Mesenchymal stem cell (in vitro differentiated cells and primary cell): ENCODE data around the gene CHM.
"Not testable (repeated sequence)": the region's sequence is repeated elsewhere in the genome, so short reads cannot be mapped to it uniquely, and the experiment has no call there.

ENCODE experiments used
- DNase-seq: peaks from one replicate; pipeline ENCODE4 v3.0.0-alpha.2; 2013
- H2AFZ ChIP-seq: one replicate; pipeline ENCODE4 v1.6.1; 2013; ENCODE audit warnings: low read depth, mild to moderate bottlenecking, control low read depth, inconsistent platforms, low read length, moderate library complexity
- H2AK5ac ChIP-seq: 2 replicates; pipeline ENCODE4 v1.6.1; 2013; ENCODE audit warnings: low read length, moderate library complexity, mild to moderate bottlenecking, inconsistent platforms; ENCODE audit not compliant: severe bottlenecking
- H2BK120ac ChIP-seq: one replicate; pipeline ENCODE4 v1.6.1; 2013; ENCODE audit warnings: low read depth, mild to moderate bottlenecking, inconsistent platforms, low read length, moderate library complexity
- H2BK12ac ChIP-seq, 2 experiments: one replicate each; pipeline ENCODE4 v1.6.1; 2013; ENCODE audit warnings: inconsistent platforms in 2 of 2, low read length in 2 of 2, mild to moderate bottlenecking in 2 of 2, moderate library complexity in 2 of 2, control low read depth in 1 of 2
- H2BK15ac ChIP-seq: one replicate; pipeline ENCODE4 v1.6.1; 2013; ENCODE audit warnings: mild to moderate bottlenecking, low read depth, inconsistent platforms; ENCODE audit not compliant: poor library complexity, severe bottlenecking
- H2BK5ac ChIP-seq: 2 replicates; pipeline ENCODE4 v1.6.1; 2013; ENCODE audit warnings: low read depth, mild to moderate bottlenecking, low read length, control low read depth, inconsistent platforms; ENCODE audit not compliant: poor library complexity, severe bottlenecking
- H3K14ac ChIP-seq, 2 experiments: one replicate each; pipeline ENCODE4 v1.6.1; 2013; ENCODE audit warnings: inconsistent platforms in 2 of 2, low read length in 2 of 2, control low read depth in 1 of 2, mild to moderate bottlenecking in 1 of 2, moderate library complexity in 1 of 2
- H3K18ac ChIP-seq, 2 experiments: one replicate each; pipeline ENCODE4 v1.6.1; 2013; ENCODE audit warnings: inconsistent platforms in 2 of 2, low read length in 2 of 2, control low read depth in 1 of 2, low read depth in 1 of 2, mild to moderate bottlenecking in 1 of 2
- H3K23ac ChIP-seq, 2 experiments: one replicate each; pipeline ENCODE4 v1.6.1; 2013; ENCODE audit warnings: inconsistent platforms in 2 of 2, low read length in 2 of 2, mild to moderate bottlenecking in 2 of 2, moderate library complexity in 2 of 2, control low read depth in 1 of 2
- H3K27ac ChIP-seq: 2 replicates; pipeline ENCODE4 v1.5.1; 2013; ENCODE audit warnings: mild to moderate bottlenecking, moderate library complexity, low read length, control low read depth, inconsistent platforms; ENCODE audit not compliant: poor library complexity, severe bottlenecking
- H3K27me3 ChIP-seq, 2 experiments: 2 replicates each; pipeline versions ENCODE4 v1.6.1 to v1.7.0; 2013; ENCODE audit warnings: low read length in 2 of 2, mild to moderate bottlenecking in 2 of 2, moderate library complexity in 2 of 2, control low read depth in 1 of 2, inconsistent platforms in 1 of 2; ENCODE audit not compliant: control insufficient read depth in 1 of 2, insufficient read depth in 1 of 2
- H3K36me3 ChIP-seq, 2 experiments: 2 replicates each; pipeline versions ENCODE4 v1.6.1 to v1.7.0; 2013; ENCODE audit warnings: low read length in 2 of 2, control low read depth in 1 of 2, inconsistent platforms in 1 of 2, low read depth in 1 of 2, mild to moderate bottlenecking in 1 of 2; ENCODE audit not compliant: insufficient read depth in 2 of 2, control insufficient read depth in 1 of 2
- H3K4ac ChIP-seq, 2 experiments: one replicate each; pipeline ENCODE4 v1.6.1; 2013; ENCODE audit warnings: inconsistent platforms in 2 of 2, low read length in 2 of 2, mild to moderate bottlenecking in 2 of 2, moderate library complexity in 2 of 2, control low read depth in 1 of 2, low read depth in 1 of 2
- H3K4me1 ChIP-seq: 2 replicates; pipeline ENCODE4 v1.6.1; 2013; ENCODE audit warnings: low read depth, low read length, control low read depth; ENCODE audit not compliant: control insufficient read depth, insufficient read depth
- H3K4me2 ChIP-seq: 2 replicates; pipeline ENCODE4 v1.6.1; 2013; ENCODE audit warnings: low read length, mild to moderate bottlenecking, inconsistent platforms; ENCODE audit not compliant: poor library complexity, severe bottlenecking
- H3K4me3 ChIP-seq, 2 experiments: 2 replicates each; pipeline versions ENCODE4 v1.5.1 to v1.7.0; 2013; ENCODE audit warnings: low read length in 2 of 2, mild to moderate bottlenecking in 2 of 2, control low read depth in 1 of 2, low read depth in 1 of 2; ENCODE audit not compliant: insufficient read depth in 1 of 2
- H3K79me1 ChIP-seq: replicated peaks from 2 replicates; pipeline ENCODE4 v1.6.1; 2013; ENCODE audit warnings: mild to moderate bottlenecking, control low read depth, low read length, inconsistent platforms; ENCODE audit not compliant: poor library complexity, severe bottlenecking
- H3K9ac ChIP-seq: 2 replicates; pipeline ENCODE4 v1.7.0; 2013; ENCODE audit warnings: mild to moderate bottlenecking, low read length, moderate library complexity
- H3K9me3 ChIP-seq: 2 replicates; pipeline ENCODE4 v1.7.0; 2013; ENCODE audit warnings: mild to moderate bottlenecking, low read length; ENCODE audit not compliant: control insufficient read depth
- H4K8ac ChIP-seq: one replicate; pipeline ENCODE4 v1.6.1; 2013; ENCODE audit warnings: inconsistent platforms, mild to moderate bottlenecking, low read length, moderate library complexity
- H4K91ac ChIP-seq: one replicate; pipeline ENCODE4 v1.6.1; 2013; ENCODE audit warnings: mild to moderate bottlenecking, low read length, inconsistent platforms
- WGBS: methylation state at CpG from one replicate; pipeline ENCODE4 v1.1.7; 2013; ENCODE audit warnings: mixed read lengths; 5-methylcytosine and 5-hydroxymethylcytosine counted together

The CHM gene

GRCh38 chrX:85939942-85940341 is 107.4 kb downstream of the CHM start:
- H3K23ac ChIP-seq, H3K4me2 ChIP-seq, H3K27ac ChIP-seq, H2AFZ ChIP-seq, H4K91ac ChIP-seq, H3K9ac ChIP-seq, H3K4me3 ChIP-seq, H3K36me3 ChIP-seq, H3K9me3 ChIP-seq, H2BK12ac ChIP-seq, H3K18ac ChIP-seq, H2BK120ac ChIP-seq, H3K14ac ChIP-seq, H3K4me1 ChIP-seq, H2AK5ac ChIP-seq, H3K79me1 ChIP-seq, H4K8ac ChIP-seq, H3K27me3 ChIP-seq, H2BK15ac ChIP-seq, H2BK5ac ChIP-seq, H3K4ac ChIP-seq, DNase-seq: not testable (repeated sequence)
- WGBS, result no CpG with 5 or more reads among the region's 3 CpGs

GRCh38 chrX:85934399-85934798 is 113.0 kb downstream of the CHM start:
- H2AFZ ChIP-seq, H3K9ac ChIP-seq, H3K14ac ChIP-seq, H3K36me3 ChIP-seq, H2BK15ac ChIP-seq, H3K27ac ChIP-seq, H3K4me3 ChIP-seq, H3K18ac ChIP-seq, H3K4me1 ChIP-seq, H3K79me1 ChIP-seq, H3K27me3 ChIP-seq, DNase-seq, H3K4ac ChIP-seq, H2AK5ac ChIP-seq, H3K23ac ChIP-seq, H4K91ac ChIP-seq, H2BK5ac ChIP-seq, H3K4me2 ChIP-seq, H3K9me3 ChIP-seq, H2BK120ac ChIP-seq, H2BK12ac ChIP-seq, H4K8ac ChIP-seq: not testable (repeated sequence)
- 100% methylated on average over 1 of the region's 2 CpGs for WGBS

GRCh38 chrX:85930099-85930498 is 117.3 kb downstream of the CHM start:
- no peak overlapping the region for H3K4ac ChIP-seq

GRCh38 chrX:85928606-85929005 is 118.8 kb downstream of the CHM start:
- H3K79me1 ChIP-seq, result no peaks in the 10 kb centered on the region
- no peak overlapping the region for H2BK120ac ChIP-seq
- no peak overlapping the region for H3K23ac ChIP-seq
- H2BK15ac ChIP-seq, result no peak overlapping the region
- no peak overlapping the region for H2BK12ac ChIP-seq
- no peaks in the 10 kb centered on the region for H3K27me3 ChIP-seq
- no CpG with 5 or more reads among the region's 1 CpG for WGBS
- H2AK5ac ChIP-seq, result no peak overlapping the region
- H3K4me1 ChIP-seq, result no peaks in the 10 kb centered on the region
- no peak overlapping the region for H4K91ac ChIP-seq
- H3K14ac ChIP-seq, result no peak overlapping the region
- H3K9ac ChIP-seq, result no peak overlapping the region
- no peak overlapping the region for H4K8ac ChIP-seq
- H3K4me2 ChIP-seq, result no peak overlapping the region
- H2AFZ ChIP-seq, result no peak overlapping the region
- H2BK5ac ChIP-seq, result no peak overlapping the region
- no peak overlapping the region for H3K18ac ChIP-seq
- no peak overlapping the region for H3K27ac ChIP-seq
- H3K36me3 ChIP-seq, result no peaks in the 10 kb centered on the region
- H3K9me3 ChIP-seq, result no peaks in the 10 kb centered on the region
- DNase-seq, result no peak
- no peak overlapping the region for H3K4ac ChIP-seq
- no peak overlapping the region for H3K4me3 ChIP-seq

More at GRCh38 chrX:85930099-85930498, 117.3 kb downstream of the CHM start:
- Histone ChIP-seq H3K18ac (no peak overlapping the region), H3K4me1 (no peaks in the 10 kb centered on the region), H2AFZ (no peak overlapping the region), H3K27me3 (no peaks in the 10 kb centered on the region), H3K27ac (no peak overlapping the region), H2BK15ac (no peak overlapping the region), H4K91ac (no peak overlapping the region), H2BK120ac (no peak overlapping the region), H3K23ac (no peak overlapping the region), H3K9me3 (no peaks in the 10 kb centered on the region), H3K9ac (no peak overlapping the region), H2BK5ac (no peak overlapping the region), H3K79me1 (no peaks in the 10 kb centered on the region), H2BK12ac (no peak overlapping the region), H4K8ac (no peak overlapping the region), H2AK5ac (no peak overlapping the region), H3K36me3 (no peaks in the 10 kb centered on the region), H3K14ac (no peak overlapping the region), H3K4me2 (no peak overlapping the region), H3K4me3 (no peak overlapping the region)
- no CpG with 5 or more reads among the region's 3 CpGs for WGBS
- DNase-seq, result no peak
